HCT116 (cell line): ENCODE results near the gene IQGAP2.

Experiments
- CEBPB ChIP-seq: IDR thresholded peaks from 2 replicates; pipeline ENCODE4 v1.6.1; 2012; ENCODE audit warnings: low read depth
- ZFX ChIP-seq: fragments of 450-650 bp; IDR thresholded peaks from 2 replicates; pipeline ENCODE4 v1.6.1; 2017
- TF ChIP-seq, protein P1 (sequence below): IDR thresholded peaks from 2 replicates; pipeline ENCODE4 v1.6.1; 2011; ENCODE audit warnings: mild to moderate bottlenecking, low read length, moderate library complexity; ENCODE audit not compliant: insufficient replicate concordance; ENCODE audit errors: extremely low read depth
- TF ChIP-seq, protein P2 (sequence below), 3 experiments: fragments of 200-600 bp in 1 of 3; sonication (generic) in 1 of 3; IDR thresholded peaks in 2 of 3; conservative IDR thresholded peaks in 1 of 3; 2 replicates each; pipeline ENCODE4 v1.5.1; 2012 to 2017; ENCODE audit warnings: low read depth in 2 of 3, low read length in 2 of 3, antibody characterized with exemption in 1 of 3, borderline replicate concordance in 1 of 3, control low read depth in 1 of 3, mild to moderate bottlenecking in 1 of 3, mixed read lengths in 1 of 3, mixed run types in 1 of 3, moderate library complexity in 1 of 3; ENCODE audit not compliant: insufficient read depth in 1 of 3

DNA sequence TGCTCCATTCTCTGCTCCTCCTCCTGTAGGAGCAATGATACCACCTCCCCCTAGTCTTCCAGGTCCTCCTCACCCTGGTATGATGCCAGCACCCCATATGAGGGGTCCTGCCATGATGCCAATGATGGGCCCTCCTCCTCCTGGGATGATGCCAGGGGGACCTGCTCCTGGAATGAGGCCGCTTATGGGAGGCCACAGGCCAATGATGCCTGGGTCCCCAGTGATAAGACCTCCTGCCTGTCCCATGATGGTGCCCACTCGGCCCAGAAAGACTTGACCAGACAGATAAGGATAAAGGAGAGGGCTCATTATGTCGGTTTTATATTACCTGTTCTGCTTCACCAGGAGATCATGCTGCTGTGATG is 26.2 kb upstream of the IQGAP2 start:
- TF ChIP-seq CEBPB (no peak), ZFX (no peak)
- TF ChIP-seq, protein P1, sequence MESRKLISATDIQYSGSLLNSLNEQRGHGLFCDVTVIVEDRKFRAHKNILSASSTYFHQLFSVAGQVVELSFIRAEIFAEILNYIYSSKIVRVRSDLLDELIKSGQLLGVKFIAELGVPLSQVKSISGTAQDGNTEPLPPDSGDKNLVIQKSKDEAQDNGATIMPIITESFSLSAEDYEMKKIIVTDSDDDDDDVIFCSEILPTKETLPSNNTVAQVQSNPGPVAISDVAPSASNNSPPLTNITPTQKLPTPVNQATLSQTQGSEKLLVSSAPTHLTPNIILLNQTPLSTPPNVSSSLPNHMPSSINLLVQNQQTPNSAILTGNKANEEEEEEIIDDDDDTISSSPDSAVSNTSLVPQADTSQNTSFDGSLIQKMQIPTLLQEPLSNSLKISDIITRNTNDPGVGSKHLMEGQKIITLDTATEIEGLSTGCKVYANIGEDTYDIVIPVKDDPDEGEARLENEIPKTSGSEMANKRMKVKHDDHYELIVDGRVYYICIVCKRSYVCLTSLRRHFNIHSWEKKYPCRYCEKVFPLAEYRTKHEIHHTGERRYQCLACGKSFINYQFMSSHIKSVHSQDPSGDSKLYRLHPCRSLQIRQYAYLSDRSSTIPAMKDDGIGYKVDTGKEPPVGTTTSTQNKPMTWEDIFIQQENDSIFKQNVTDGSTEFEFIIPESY, result no peak
- TF ChIP-seq, protein P2, sequence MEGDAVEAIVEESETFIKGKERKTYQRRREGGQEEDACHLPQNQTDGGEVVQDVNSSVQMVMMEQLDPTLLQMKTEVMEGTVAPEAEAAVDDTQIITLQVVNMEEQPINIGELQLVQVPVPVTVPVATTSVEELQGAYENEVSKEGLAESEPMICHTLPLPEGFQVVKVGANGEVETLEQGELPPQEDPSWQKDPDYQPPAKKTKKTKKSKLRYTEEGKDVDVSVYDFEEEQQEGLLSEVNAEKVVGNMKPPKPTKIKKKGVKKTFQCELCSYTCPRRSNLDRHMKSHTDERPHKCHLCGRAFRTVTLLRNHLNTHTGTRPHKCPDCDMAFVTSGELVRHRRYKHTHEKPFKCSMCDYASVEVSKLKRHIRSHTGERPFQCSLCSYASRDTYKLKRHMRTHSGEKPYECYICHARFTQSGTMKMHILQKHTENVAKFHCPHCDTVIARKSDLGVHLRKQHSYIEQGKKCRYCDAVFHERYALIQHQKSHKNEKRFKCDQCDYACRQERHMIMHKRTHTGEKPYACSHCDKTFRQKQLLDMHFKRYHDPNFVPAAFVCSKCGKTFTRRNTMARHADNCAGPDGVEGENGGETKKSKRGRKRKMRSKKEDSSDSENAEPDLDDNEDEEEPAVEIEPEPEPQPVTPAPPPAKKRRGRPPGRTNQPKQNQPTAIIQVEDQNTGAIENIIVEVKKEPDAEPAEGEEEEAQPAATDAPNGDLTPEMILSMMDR (IDR thresholded peaks at IDR 0.05 in 2 of 3, conservative IDR thresholded peaks at IDR 0.05 in 1 of 3; ENCODE audit: borderline replicate concordance in 1 of 3, insufficient read depth in 1 of 3, low read depth in 2 of 3, low read length in 2 of 3), result no peak
